ENCODE results near the gene CDH19.

DNA sequence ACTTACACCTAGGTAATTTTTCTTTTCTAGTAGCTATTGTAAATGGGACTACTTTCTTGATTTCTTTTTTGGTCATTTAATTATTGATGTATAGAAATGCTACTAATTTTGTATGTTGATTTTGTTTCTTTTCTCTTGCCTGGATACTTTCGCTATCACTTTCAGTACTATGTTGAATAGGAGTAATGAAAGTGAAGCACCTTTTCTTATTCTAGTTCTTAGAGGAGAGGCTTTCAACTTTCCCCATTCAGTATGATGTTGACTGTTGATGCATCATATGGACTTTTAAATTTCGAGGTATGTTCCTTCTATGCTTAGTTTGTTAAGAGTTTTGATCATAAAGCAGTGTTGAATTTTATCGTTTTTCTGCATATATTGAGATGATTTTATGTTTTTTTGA lies 142.5 kb downstream of the CDH19 start:
- TF ChIP-seq CTCF (IDR thresholded peaks at IDR 0.05; ENCODE audit: insufficient read depth, low read length, poor library complexity, severe bottlenecking), result no peak
- no peak for TF ChIP-seq EZH2phosphoT487 (conservative IDR thresholded peaks at IDR 0.05; ENCODE audit: low read length)

Measured in SU-DHL-6 (cell line).